ENCODE measurements around the gene CDH4.
A peak's percentile ranks its signal among the peaks of the same experiment; 100 is the strongest.

Gene CDH4

DNA sequence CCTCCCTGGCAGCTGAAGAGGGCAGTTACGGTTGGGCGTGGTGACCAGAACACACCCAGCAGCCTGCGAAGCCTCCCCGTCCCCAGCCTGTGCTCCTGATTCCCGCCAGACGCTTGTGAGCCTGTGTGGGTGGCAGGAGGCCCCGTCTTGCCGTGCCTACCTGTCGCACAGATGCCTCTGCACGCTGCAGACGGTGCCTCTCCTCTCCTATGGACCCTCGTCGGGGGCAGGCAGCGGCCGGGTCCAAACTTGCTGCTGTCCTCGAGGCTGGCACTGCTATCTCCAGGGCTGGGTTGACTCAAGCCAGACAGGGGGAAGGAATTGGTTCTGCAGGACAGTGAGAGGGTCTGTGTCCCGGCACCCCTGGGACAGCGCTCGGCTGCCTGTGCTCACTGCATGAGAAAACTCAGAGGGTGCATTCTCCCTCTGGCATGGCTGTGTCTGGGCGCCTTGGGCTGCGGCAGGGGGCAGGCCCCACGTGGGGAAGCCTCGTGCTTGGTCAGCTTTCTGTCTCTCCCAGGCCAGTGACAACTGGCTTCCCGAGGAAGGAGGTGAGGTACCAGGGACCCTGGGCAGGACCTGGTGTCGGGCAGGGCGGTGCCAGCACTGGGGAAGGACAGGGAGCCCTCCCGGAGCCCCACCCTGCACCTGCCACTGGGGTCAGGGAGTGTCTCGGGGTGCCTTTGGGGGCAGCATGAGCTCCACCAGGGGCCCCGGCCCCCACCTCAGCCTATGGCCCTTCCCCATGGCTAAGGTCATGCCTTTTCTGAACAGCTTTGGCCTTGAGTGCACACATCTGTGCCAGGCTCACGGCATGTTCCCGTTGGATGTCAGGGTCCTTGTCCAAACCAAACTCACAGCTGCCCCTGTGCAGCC is 686.1 kb downstream of the CDH4 start:
- Histone ChIP-seq H3K4me1 (ENCODE audit: control insufficient read depth, insufficient read depth, low read length) (no peaks in the 10 kb centered on the region), H3K9me3 (ENCODE audit: control insufficient read depth, insufficient read depth, low read depth, low read length) (no peaks in the 10 kb centered on the region), H3K4me3 (ENCODE audit: low read depth, low read length) (no peak overlapping the region), H3K36me3 (ENCODE audit: control insufficient read depth in 2 of 2, insufficient read depth in 1 of 2, low read length in 2 of 2) (no peaks in the 10 kb centered on the region), H3K27ac (ENCODE audit: extremely low read depth, low read depth, low read length) (no peak overlapping the region)
- CTCF ChIA-PET = no interaction called here
- POLR2A ChIA-PET = no interaction called here
- TF ChIP-seq ZNF48 (tag by site-specific recombination; IDR thresholded peaks at IDR 0.05) (no peak), ZSCAN16 (tag by site-specific recombination; IDR thresholded peaks at IDR 0.05) (no peak), ZNF311 (tag by site-specific recombination; IDR thresholded peaks at IDR 0.05; ENCODE audit: borderline replicate concordance) (no peak), ZNF366 (tag by site-specific recombination; conservative IDR thresholded peaks at IDR 0.05) (no peak), KLF1 (tag by site-specific recombination; IDR thresholded peaks at IDR 0.05) (peak; percentile 87), ZFHX2 (tag by site-specific recombination; conservative IDR thresholded peaks at IDR 0.05) (0 out of 2 replicates have a peak, but pooled peaks have one; percentile 10), SCRT1 (tag by site-specific recombination; IDR thresholded peaks at IDR 0.05; ENCODE audit: borderline replicate concordance) (peak; percentile 25; the same call in 1 of the 2 replicates), ZNF555 (tag by site-specific recombination; conservative IDR thresholded peaks at IDR 0.05) (no peak), SCRT2 (tag by site-specific recombination; IDR thresholded peaks at IDR 0.05) (peak; percentile 89)
- TF ChIP-seq, protein P1, sequence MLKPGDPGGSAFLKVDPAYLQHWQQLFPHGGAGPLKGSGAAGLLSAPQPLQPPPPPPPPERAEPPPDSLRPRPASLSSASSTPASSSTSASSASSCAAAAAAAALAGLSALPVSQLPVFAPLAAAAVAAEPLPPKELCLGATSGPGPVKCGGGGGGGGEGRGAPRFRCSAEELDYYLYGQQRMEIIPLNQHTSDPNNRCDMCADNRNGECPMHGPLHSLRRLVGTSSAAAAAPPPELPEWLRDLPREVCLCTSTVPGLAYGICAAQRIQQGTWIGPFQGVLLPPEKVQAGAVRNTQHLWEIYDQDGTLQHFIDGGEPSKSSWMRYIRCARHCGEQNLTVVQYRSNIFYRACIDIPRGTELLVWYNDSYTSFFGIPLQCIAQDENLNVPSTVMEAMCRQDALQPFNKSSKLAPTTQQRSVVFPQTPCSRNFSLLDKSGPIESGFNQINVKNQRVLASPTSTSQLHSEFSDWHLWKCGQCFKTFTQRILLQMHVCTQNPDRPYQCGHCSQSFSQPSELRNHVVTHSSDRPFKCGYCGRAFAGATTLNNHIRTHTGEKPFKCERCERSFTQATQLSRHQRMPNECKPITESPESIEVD (tag by site-specific recombination; IDR thresholded peaks at IDR 0.05) = no peak

DNA sequence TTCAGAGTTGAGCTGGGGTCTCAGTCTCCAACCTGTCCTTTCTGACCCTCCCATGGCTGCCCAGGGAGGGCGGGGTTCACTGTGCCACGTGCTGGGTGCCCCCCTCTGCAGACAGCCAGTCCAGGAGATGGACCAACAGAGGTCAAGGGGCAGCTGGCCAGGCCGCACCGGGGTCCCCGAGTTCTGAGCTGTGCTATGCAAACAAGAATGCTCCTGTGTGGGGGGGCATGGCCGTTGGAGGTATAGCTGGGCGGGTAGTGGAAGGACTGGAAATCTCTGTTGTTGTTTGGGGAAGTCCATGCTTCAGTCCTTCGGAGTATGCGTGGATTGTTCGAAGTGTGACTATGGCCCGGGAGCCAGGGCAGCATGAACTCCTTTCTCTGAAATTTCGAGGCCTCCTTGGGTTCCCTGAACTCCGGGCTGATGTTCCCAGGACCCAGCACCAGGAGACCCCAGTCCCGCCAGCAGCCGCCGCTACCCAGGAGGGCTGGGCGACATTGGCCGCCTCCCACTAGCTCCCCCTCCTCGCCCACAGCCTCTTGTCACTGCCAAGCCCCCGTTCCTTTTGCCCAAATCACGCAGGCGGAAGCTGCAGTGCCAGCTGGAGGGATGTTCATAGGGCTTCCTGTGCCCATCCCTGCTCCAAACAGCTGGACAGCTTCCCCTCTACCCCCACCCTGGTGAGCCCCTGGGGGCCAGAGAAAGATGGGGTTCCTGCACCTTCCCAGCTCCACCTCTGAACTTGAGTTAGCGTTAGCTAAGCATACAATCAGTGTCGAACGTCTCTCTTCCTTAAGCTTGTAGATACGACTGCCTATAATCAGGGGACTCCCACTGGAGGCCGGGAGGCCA is 687.0 kb downstream of the CDH4 start:
- POLR2A ChIA-PET = no interaction called here

More for the DNA sequence above, 687.0 kb downstream of the CDH4 start:
- no peak overlapping the region for H3K4me3 ChIP-seq (ENCODE audit: low read depth, low read length)
- no peaks in the 10 kb centered on the region for H3K9me3 ChIP-seq (ENCODE audit: control insufficient read depth, insufficient read depth, low read depth, low read length)
- TF ChIP-seq OSR2 (tag by site-specific recombination; IDR thresholded peaks at IDR 0.05) (no peak), ZNF530 (tag by site-specific recombination; IDR thresholded peaks at IDR 0.05; ENCODE audit: low read depth) (no peak), ZNF514 (tag by site-specific recombination; IDR thresholded peaks at IDR 0.05) (no peak), ZNF707 (tag by site-specific recombination; IDR thresholded peaks at IDR 0.05) (no peak), ZNF354C (tag by site-specific recombination; IDR thresholded peaks at IDR 0.05; ENCODE audit: borderline replicate concordance, low read depth) (no peak), YY1 (tag by site-specific recombination; IDR thresholded peaks at IDR 0.05) (no peak), ZNF626 (tag by site-specific recombination; IDR thresholded peaks at IDR 0.05) (no peak)
- TF ChIP-seq, protein P2, sequence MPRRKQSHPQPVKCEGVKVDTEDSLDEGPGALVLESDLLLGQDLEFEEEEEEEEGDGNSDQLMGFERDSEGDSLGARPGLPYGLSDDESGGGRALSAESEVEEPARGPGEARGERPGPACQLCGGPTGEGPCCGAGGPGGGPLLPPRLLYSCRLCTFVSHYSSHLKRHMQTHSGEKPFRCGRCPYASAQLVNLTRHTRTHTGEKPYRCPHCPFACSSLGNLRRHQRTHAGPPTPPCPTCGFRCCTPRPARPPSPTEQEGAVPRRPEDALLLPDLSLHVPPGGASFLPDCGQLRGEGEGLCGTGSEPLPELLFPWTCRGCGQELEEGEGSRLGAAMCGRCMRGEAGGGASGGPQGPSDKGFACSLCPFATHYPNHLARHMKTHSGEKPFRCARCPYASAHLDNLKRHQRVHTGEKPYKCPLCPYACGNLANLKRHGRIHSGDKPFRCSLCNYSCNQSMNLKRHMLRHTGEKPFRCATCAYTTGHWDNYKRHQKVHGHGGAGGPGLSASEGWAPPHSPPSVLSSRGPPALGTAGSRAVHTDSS (tag by site-specific recombination; IDR thresholded peaks at IDR 0.05) = no peak
- TF ChIP-seq, protein P3, sequence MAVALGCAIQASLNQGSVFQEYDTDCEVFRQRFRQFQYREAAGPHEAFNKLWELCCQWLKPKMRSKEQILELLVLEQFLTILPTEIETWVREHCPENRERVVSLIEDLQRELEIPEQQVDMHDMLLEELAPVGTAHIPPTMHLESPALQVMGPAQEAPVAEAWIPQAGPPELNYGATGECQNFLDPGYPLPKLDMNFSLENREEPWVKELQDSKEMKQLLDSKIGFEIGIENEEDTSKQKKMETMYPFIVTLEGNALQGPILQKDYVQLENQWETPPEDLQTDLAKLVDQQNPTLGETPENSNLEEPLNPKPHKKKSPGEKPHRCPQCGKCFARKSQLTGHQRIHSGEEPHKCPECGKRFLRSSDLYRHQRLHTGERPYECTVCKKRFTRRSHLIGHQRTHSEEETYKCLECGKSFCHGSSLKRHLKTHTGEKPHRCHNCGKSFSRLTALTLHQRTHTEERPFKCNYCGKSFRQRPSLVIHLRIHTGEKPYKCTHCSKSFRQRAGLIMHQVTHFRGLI (tag by site-specific recombination; IDR thresholded peaks at IDR 0.05) = no peak
- TF ChIP-seq, protein P4, sequence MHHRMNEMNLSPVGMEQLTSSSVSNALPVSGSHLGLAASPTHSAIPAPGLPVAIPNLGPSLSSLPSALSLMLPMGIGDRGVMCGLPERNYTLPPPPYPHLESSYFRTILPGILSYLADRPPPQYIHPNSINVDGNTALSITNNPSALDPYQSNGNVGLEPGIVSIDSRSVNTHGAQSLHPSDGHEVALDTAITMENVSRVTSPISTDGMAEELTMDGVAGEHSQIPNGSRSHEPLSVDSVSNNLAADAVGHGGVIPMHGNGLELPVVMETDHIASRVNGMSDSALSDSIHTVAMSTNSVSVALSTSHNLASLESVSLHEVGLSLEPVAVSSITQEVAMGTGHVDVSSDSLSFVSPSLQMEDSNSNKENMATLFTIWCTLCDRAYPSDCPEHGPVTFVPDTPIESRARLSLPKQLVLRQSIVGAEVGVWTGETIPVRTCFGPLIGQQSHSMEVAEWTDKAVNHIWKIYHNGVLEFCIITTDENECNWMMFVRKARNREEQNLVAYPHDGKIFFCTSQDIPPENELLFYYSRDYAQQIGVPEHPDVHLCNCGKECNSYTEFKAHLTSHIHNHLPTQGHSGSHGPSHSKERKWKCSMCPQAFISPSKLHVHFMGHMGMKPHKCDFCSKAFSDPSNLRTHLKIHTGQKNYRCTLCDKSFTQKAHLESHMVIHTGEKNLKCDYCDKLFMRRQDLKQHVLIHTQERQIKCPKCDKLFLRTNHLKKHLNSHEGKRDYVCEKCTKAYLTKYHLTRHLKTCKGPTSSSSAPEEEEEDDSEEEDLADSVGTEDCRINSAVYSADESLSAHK (tag by site-specific recombination; IDR thresholded peaks at IDR 0.05) = no peak
- H3K36me3 ChIP-seq (ENCODE audit: control insufficient read depth in 2 of 2, insufficient read depth in 1 of 2, low read length in 2 of 2) = no peaks in the 10 kb centered on the region
- H3K27ac ChIP-seq (ENCODE audit: extremely low read depth, low read depth, low read length) = no peak overlapping the region
- H3K4me1 ChIP-seq (ENCODE audit: control insufficient read depth, insufficient read depth, low read length) = no peaks in the 10 kb centered on the region
- CTCF ChIA-PET = interaction anchor here (0.6 kb wide), 1 partner anchor 1990 kb away, joined by 3 read pairs; no protein-coding TSS in a partner anchor
